HL-60/S4 (cell line): Measurements from ENCODE around the gene FHIT.

Source experiments
- in situ Hi-C: fragments of 300-500 bp; cut with MboI; formaldehyde crosslinking; loops from 2 replicates; pipeline ENCODE4 v1.14.3; 2022; ENCODE audit warnings: low sequenced_read_pairs

Gene FHIT

GRCh38 chr3:60313231-60313798 lies 937.9 kb downstream of the FHIT start:
- in situ Hi-C loops: no loop called here

GRCh38 chr3:60309539-60310268 lies 941.5 kb downstream of the FHIT start:
- in situ Hi-C loops: no loop called here

GRCh38 chr3:60308808-60309207 lies 942.4 kb downstream of the FHIT start:
- in situ Hi-C loops: no loop called here

GRCh38 chr3:60307562-60308199 lies 943.6 kb downstream of the FHIT start:
- in situ Hi-C loops: no loop called here

GRCh38 chr3:60304112-60304511 lies 947.1 kb downstream of the FHIT start:
- in situ Hi-C loops: no loop called here

GRCh38 chr3:60303160-60303559 lies 948.1 kb downstream of the FHIT start:
- in situ Hi-C loops: no loop called here

GRCh38 chr3:60301142-60301541 lies 950.1 kb downstream of the FHIT start:
- in situ Hi-C loops: no loop called here

GRCh38 chr3:60298141-60298540 lies 953.1 kb downstream of the FHIT start:
- in situ Hi-C loops: no loop called here

- in situ Hi-C loops: no loop called here
These were observed 957.1 kb downstream of the FHIT start for GRCh38 chr3:60294181-60294580.

GRCh38 chr3:60291115-60291514 lies 960.1 kb downstream of the FHIT start:
- in situ Hi-C loops: no loop called here

GRCh38 chr3:60290122-60290492 lies 961.1 kb downstream of the FHIT start:
- in situ Hi-C loops: no loop called here

GRCh38 chr3:60289341-60290121 lies 961.7 kb downstream of the FHIT start:
- in situ Hi-C loops: no loop called here

GRCh38 chr3:60282866-60283265 lies 968.4 kb downstream of the FHIT start:
- in situ Hi-C loops: no loop called here

GRCh38 chr3:60281970-60282369 lies 969.3 kb downstream of the FHIT start:
- in situ Hi-C loops: no loop called here

- in situ Hi-C loops: no loop called here
These were observed 973.9 kb downstream of the FHIT start for GRCh38 chr3:60277361-60277800.

GRCh38 chr3:60276615-60277014 lies 974.6 kb downstream of the FHIT start:
- in situ Hi-C loops: no loop called here

GRCh38 chr3:60274646-60275045 lies 976.6 kb downstream of the FHIT start:
- in situ Hi-C loops: no loop called here

GRCh38 chr3:60274098-60274497 lies 977.2 kb downstream of the FHIT start:
- in situ Hi-C loops: no loop called here

GRCh38 chr3:60269829-60270266 lies 981.4 kb downstream of the FHIT start:
- in situ Hi-C loops: no loop called here

GRCh38 chr3:60269377-60269776 lies 981.9 kb downstream of the FHIT start:
- in situ Hi-C loops: no loop called here

GRCh38 chr3:60268123-60268522 lies 983.1 kb downstream of the FHIT start:
- in situ Hi-C loops: no loop called here
